ENCODE data around the gene SBSN.

DNA sequence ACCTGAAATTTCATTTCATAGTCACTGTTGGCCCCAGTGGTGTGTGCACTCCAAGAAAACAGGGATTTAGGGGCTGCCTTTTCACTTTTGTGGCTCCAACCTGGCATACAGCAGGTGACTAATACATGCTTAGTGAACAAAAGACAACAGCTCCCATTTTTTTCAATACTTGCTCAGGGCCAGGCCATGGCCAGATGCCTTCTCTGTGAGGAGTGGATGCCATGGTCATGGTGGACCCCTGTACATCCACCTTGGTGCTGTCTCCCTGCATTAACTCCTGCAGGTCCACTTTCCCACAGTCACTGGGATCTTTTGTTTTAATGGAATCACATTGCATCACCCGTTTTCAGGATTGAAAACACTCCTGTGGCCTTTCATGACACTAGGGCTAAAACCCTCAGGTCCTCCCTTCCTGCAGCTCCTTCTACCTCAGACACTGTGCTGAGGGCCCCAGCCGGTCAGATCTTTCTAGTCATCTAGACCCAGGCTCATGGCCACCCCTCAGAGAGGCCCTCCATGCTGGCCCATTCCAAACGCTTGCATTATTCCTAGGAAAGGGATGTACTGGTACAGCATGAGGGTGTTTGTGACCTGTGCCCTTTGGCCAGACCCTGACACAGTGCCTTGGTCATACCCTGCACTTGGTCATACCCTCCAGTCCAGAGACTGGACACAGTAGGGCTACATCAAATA, 16.1 kb upstream of the SBSN start:
- TF ChIP-seq, protein P1, sequence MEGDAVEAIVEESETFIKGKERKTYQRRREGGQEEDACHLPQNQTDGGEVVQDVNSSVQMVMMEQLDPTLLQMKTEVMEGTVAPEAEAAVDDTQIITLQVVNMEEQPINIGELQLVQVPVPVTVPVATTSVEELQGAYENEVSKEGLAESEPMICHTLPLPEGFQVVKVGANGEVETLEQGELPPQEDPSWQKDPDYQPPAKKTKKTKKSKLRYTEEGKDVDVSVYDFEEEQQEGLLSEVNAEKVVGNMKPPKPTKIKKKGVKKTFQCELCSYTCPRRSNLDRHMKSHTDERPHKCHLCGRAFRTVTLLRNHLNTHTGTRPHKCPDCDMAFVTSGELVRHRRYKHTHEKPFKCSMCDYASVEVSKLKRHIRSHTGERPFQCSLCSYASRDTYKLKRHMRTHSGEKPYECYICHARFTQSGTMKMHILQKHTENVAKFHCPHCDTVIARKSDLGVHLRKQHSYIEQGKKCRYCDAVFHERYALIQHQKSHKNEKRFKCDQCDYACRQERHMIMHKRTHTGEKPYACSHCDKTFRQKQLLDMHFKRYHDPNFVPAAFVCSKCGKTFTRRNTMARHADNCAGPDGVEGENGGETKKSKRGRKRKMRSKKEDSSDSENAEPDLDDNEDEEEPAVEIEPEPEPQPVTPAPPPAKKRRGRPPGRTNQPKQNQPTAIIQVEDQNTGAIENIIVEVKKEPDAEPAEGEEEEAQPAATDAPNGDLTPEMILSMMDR (IDR thresholded peaks at IDR 0.05): no peak
- TF ChIP-seq POLR2A (IDR thresholded peaks at IDR 0.05) (no peak), EP300 (IDR thresholded peaks at IDR 0.05) (no peak)

Data from ovary (tissue), 3 donors.